GM12872 (cell line): ENCODE results near the gene CTNNA2.

ENCODE experiments used
- TF ChIP-seq, protein P1 (sequence below): IDR thresholded peaks from 3 replicates; pipeline ENCODE4 v1.5.1; 2011; ENCODE audit warnings: low read depth, mild to moderate bottlenecking, low read length, moderate library complexity; ENCODE audit not compliant: insufficient read depth

Gene CTNNA2

DNA sequence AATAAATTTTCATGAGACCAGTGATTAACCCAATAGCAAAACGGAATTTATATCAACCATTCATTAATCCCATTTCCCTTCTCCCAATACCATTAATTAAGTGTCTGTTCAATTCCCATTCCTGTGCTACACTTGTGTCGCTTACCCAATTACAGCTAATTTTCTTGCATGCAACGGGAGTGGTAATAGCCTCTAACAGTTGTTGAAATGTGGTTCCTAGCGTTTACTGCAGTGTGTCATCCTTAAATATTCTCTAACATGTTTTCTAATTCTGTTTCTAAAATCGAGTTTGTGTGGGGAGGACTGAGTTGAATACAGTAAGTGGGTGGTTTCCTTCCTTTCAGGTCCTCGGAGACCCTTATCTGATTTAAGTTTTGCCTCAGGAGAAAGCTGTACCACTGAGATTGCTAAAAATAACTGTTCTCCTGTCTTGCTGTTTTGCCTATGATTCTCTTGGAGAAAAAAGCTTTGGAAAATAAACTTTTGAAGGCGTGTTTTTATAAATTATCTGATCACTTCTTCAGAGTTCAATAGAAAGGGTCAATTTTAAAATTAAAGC is 851.0 kb downstream of the CTNNA2 start:
- TF ChIP-seq, protein P1, sequence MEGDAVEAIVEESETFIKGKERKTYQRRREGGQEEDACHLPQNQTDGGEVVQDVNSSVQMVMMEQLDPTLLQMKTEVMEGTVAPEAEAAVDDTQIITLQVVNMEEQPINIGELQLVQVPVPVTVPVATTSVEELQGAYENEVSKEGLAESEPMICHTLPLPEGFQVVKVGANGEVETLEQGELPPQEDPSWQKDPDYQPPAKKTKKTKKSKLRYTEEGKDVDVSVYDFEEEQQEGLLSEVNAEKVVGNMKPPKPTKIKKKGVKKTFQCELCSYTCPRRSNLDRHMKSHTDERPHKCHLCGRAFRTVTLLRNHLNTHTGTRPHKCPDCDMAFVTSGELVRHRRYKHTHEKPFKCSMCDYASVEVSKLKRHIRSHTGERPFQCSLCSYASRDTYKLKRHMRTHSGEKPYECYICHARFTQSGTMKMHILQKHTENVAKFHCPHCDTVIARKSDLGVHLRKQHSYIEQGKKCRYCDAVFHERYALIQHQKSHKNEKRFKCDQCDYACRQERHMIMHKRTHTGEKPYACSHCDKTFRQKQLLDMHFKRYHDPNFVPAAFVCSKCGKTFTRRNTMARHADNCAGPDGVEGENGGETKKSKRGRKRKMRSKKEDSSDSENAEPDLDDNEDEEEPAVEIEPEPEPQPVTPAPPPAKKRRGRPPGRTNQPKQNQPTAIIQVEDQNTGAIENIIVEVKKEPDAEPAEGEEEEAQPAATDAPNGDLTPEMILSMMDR: no peak

GRCh38 chr2:80364524-80365212 is 851.8 kb downstream of the CTNNA2 start:
- TF ChIP-seq, protein P1: no peak

GRCh38 chr2:80365762-80366161 is 852.9 kb downstream of the CTNNA2 start:
- TF ChIP-seq, protein P1: no peak

DNA sequence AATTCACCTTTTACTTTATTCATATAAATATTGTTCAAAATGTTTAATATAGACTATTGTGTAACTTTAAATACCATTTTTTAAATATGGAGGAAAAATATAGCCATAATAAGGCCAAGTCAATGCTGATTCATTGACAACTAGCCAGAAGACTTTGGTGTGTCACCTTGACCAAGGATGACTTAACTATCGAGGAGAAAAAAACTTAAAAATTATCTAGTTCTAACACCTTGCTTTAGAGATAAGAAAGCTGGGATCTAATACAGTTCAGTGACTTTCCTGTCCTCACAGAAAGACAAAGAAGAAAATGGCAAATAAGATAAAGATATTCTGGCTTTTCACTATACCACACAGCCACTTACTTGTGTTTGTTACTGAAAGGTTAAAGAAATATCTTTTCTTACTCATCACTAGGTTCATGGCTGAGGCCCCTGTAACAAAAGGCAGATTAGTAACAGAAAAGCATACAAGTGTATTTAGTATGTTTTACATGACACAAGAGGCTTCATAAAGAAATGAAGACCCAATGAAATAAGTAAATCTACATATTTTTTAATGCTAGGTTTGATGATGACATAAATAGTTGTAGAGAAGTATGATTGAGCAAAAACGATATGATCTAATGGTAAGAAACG is 857.6 kb downstream of the CTNNA2 start:
- TF ChIP-seq, protein P1: no peak

- TF ChIP-seq, protein P1: no peak
Measured at GRCh38 chr2:80374105-80374504, 861.3 kb downstream of the CTNNA2 start.

DNA sequence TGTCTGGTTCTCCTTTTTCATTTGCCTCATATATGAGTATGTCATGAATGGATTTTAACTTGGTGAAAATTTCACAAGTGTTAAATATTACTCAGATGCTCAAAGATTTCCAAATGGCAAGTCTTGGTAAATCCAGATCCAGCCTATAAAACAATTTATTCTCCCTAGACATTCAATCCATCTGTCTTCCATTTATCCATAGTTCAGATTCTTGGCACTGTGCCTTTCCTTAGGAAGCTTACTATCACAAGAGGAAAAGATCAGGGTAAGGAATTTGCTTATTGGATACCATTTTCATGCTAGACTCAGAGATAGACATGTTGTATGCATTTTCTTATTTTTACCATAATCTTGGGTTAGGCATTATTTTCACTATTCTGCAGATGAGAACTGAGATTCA is 864.2 kb downstream of the CTNNA2 start:
- TF ChIP-seq, protein P1: no peak

DNA sequence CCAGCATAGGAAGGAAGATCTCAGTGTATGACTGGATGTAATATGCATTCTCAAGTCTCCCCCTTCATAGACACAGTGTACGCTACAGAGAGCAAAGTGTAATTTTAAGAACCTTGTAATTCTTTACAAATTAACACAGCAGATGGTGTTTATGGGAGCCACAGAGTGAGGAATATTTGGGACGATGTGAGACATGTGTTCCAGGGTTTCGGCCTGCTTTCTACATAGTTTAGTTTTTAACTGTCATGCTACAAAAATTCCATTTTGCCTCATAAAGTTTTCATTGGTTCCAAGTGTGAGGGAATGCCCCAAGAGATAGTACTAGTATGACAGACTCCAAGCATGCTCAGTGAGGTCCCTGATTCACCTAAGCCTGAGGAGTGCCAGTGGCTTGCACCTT is 867.9 kb downstream of the CTNNA2 start:
- TF ChIP-seq, protein P1: no peak
